GM06990 (cell line): ENCODE results near the gene ADAM22.

Experiments
- DNase-seq: peaks from one replicate; pipeline ENCODE4 v3.0.0-alpha.2; 2011; ENCODE audit not compliant: insufficient read length; ENCODE audit errors: extremely low read depth
- H3K27me3 ChIP-seq: replicated peaks from 2 replicates; pipeline ENCODE4 v1.6.0; 2011; ENCODE audit warnings: low read length; ENCODE audit not compliant: control insufficient read depth, insufficient read depth
- H3K36me3 ChIP-seq: 2 replicates; pipeline ENCODE4 v1.5.1; 2011; ENCODE audit warnings: low read length; ENCODE audit not compliant: control insufficient read depth, insufficient read depth
- H3K4me3 ChIP-seq: replicated peaks from 2 replicates; pipeline ENCODE4 v1.5.1; 2011; ENCODE audit warnings: low read depth, mild to moderate bottlenecking, control low read depth, low read length
- TF ChIP-seq, protein P1 (sequence below): IDR thresholded peaks from 2 replicates; pipeline ENCODE4 v1.5.1; 2011; ENCODE audit warnings: low read length, control low read depth, mild to moderate bottlenecking, inconsistent platforms; ENCODE audit not compliant: insufficient read depth, poor library complexity, severe bottlenecking

Gene ADAM22

DNA sequence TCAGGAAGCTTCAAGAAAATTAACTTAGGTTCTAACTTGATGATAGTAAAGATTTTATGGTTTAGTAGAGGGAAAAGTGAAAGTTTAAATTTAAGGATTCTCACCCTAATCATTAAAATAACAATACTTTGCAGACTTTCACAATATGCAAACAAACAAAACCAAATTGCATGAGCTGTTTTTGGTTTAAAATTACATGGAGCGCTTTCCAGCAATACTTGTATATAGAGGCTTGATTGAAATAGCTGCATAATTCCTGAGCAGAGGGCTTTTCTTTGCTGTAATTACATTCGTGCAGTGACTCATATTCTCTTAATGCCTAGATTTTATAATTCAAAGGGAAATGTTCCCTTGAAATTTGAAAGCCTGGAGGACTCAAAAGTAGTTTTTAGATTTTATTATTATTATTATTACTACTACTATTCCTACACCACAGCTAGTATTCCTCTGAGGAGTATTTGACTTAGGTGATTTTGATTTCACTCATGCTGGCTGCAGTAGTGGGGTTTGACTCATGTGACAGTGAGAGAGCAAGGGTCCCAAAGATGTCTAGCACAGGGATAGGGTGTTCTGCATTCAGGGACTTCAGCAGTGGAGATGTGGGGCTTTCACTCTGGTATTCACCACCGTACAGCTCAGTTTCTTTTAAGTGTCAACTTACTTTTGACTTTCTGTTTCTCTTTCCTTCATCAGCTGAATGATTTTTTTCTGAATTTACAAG, 138.1 kb downstream of the ADAM22 start:
- H3K4me3 ChIP-seq = no peak overlapping the region; the same call in none of the 2 replicates
- TF ChIP-seq, protein P1, sequence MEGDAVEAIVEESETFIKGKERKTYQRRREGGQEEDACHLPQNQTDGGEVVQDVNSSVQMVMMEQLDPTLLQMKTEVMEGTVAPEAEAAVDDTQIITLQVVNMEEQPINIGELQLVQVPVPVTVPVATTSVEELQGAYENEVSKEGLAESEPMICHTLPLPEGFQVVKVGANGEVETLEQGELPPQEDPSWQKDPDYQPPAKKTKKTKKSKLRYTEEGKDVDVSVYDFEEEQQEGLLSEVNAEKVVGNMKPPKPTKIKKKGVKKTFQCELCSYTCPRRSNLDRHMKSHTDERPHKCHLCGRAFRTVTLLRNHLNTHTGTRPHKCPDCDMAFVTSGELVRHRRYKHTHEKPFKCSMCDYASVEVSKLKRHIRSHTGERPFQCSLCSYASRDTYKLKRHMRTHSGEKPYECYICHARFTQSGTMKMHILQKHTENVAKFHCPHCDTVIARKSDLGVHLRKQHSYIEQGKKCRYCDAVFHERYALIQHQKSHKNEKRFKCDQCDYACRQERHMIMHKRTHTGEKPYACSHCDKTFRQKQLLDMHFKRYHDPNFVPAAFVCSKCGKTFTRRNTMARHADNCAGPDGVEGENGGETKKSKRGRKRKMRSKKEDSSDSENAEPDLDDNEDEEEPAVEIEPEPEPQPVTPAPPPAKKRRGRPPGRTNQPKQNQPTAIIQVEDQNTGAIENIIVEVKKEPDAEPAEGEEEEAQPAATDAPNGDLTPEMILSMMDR = no peak
- no peaks in the 10 kb centered on the region for H3K27me3 ChIP-seq
- no peaks in the 10 kb centered on the region; the same call in 1 of the 2 replicates for H3K36me3 ChIP-seq
- no peak for DNase-seq

DNA sequence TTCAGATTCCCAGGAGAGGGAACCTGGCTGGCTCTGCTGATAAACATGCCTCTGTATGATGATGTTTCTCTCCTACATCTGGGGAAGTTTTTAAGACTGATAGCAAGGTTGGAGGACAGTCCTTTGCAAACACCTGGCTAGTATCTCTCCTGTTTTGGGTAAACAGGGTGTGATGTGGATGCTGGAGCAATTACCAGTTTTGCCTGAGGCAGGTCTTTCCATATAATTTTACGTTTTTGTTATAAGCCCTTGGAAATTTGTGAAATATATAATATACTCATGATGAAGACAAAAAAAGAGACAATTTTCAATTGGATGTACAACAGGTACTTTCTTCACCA, 138.6 kb downstream of the ADAM22 start:
- Histone ChIP-seq H3K36me3 (no peaks in the 10 kb centered on the region; the same call in none of the 2 replicates), H3K27me3 (no peaks in the 10 kb centered on the region), H3K4me3 (no peak overlapping the region; the same call in 1 of the 2 replicates)
- no peak for DNase-seq
- TF ChIP-seq, protein P1 = no peak

DNA sequence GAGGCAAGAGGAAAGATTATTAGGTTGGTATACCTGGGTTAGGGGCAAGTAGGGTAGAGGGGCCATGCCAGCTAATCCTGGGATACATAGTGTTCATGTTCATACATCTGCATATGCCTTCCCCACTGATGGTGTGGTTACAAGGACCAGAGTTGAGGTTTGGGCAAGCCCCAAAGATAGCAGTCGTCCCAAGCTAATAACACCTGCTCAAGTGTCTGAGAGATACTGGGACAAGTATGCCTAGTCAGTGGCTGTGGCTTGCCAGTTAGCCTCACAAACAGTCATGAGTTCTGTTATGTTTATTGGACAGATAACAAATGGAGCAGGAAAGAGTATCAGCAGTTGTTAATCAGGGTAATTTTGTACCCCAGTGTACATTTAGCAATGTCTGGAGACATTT, 139.6 kb downstream of the ADAM22 start:
- TF ChIP-seq, protein P1 = no peak
- no peak overlapping the region for H3K4me3 ChIP-seq
- no peak for DNase-seq
- no peaks in the 10 kb centered on the region; the same call in none of the 2 replicates for H3K36me3 ChIP-seq
- no peaks in the 10 kb centered on the region for H3K27me3 ChIP-seq

DNA sequence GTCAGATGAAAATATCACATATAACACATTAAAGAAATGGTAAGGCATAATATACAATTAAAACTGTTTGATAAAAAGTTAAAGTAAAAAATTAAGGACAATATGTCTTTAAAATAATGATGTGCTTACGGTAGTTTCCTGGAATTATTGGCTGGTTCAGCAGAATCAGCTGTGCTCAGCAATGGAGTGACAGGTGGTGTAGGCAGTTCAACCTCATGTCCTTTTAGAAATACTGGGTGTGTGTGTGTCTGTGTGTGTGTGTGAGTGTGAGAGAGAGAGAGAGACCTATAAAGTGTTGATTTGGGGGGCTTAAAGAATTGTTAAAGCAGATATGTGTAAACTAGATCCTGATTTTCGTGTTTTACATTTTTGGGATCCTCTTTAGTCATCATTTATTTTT, 141.2 kb downstream of the ADAM22 start:
- DNase-seq = no peak
- TF ChIP-seq, protein P1 = no peak
- no peak overlapping the region for H3K4me3 ChIP-seq
- no peaks in the 10 kb centered on the region for H3K27me3 ChIP-seq
- no peaks in the 10 kb centered on the region; the same call in none of the 2 replicates for H3K36me3 ChIP-seq

DNA sequence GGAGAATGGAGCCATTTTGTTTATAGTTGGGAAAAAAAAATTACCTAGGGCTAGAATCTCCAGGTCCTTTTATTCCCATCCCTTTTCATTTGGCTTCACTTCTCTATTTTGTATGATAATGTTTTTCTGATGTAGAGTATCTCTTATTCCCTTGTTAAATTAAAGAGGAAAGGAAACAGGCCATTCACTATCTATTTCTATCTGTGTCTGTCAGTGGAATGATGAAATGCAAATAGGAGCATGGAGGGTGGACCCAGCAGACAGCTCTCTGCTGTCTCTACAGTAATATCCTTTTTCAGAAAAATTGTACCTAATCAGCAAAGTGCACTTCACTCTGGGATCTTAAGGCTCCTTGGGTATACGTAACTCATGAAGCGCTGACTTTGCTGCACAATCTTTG, 149.8 kb downstream of the ADAM22 start:
- no peak overlapping the region for H3K4me3 ChIP-seq
- DNase-seq = no peak
- no peaks in the 10 kb centered on the region for H3K36me3 ChIP-seq
- TF ChIP-seq, protein P1 = no peak
- no peaks in the 10 kb centered on the region for H3K27me3 ChIP-seq
